Spleen (tissue), 11 donors: ENCODE measurements around the gene SVOP. TPM values are rescaled to one million over a fixed set of nuclear protein-coding genes. Genes with fewer than 3 reads are reported as not detected.

Source experiments
- DNase-seq: peaks from one replicate; pipeline ENCODE4 v3.0.0-alpha.2; 2020
- H3K27ac ChIP-seq, 8 donors: fragments of 200-600 bp; sonication (generic) in 7 of 8; 1 replicate in 4 of 8; 2 replicates in 4 of 8; pipeline versions ENCODE4 v1.5.0 to v1.8.0; 2016 to 2021; ENCODE audit warnings: inconsistent platforms in 4 of 8, mild to moderate bottlenecking in 4 of 8, moderate library complexity in 1 of 8
- H3K27me3 ChIP-seq, 7 donors: fragments of 200-600 bp; sonication (generic) in 6 of 7; replicated peaks in 1 of 7; 1 replicate in 4 of 7; 2 replicates in 3 of 7; pipeline versions ENCODE4 v1.5.0 to v1.8.0; 2016 to 2021; ENCODE audit warnings: inconsistent platforms in 3 of 7, mild to moderate bottlenecking in 1 of 7
- H3K36me3 ChIP-seq, 6 donors: fragments of 200-600 bp; sonication (generic) in 5 of 6; 1 replicate in 4 of 6; 2 replicates in 2 of 6; pipeline versions ENCODE4 v1.5.0 to v1.8.0; 2016 to 2021; ENCODE audit warnings: inconsistent platforms in 2 of 6
- H3K4me1 ChIP-seq, 6 donors: fragments of 200-600 bp; sonication (generic) in 5 of 6; 1 replicate in 3 of 6; 2 replicates in 3 of 6; pipeline versions ENCODE4 v1.5.0 to v1.8.0; 2016 to 2021; ENCODE audit warnings: inconsistent platforms in 3 of 6
- H3K4me3 ChIP-seq, 8 donors: fragments of 200-600 bp; sonication (generic) in 7 of 8; 1 replicate in 4 of 8; 2 replicates in 4 of 8; pipeline versions ENCODE4 v1.5.0 to v1.8.0; 2016 to 2021; ENCODE audit warnings: inconsistent platforms in 4 of 8, mild to moderate bottlenecking in 4 of 8, moderate library complexity in 2 of 8
- H3K9me3 ChIP-seq, 8 donors: fragments of 200-600 bp; sonication (generic) in 7 of 8; 1 replicate in 4 of 8; 2 replicates in 4 of 8; pipeline versions ENCODE4 v1.5.0 to v1.8.0; 2016 to 2021; ENCODE audit warnings: inconsistent platforms in 4 of 8
- POLR2A ChIP-seq, 3 donors: fragments of 450-650 bp; IDR thresholded peaks; one replicate each; pipeline ENCODE4 v1.5.1; 2017; ENCODE audit warnings: antibody characterized with exemption in 3 of 3, mild to moderate bottlenecking in 1 of 3
- POLR2AphosphoS5 ChIP-seq, 3 donors: sonication (generic); formaldehyde crosslinking; IDR thresholded peaks; one replicate each; pipeline ENCODE4 v1.5.1; 2017; ENCODE audit warnings: antibody characterized with exemption in 3 of 3
- WGBS, 5 donors: extraction: QIAGEN DNeasy Blood & Tissue Kit in 3 of 5; methylation state at CpG; one replicate each; pipeline versions ENCODE4 v1.1.5 to v1.1.7; 2013 to 2018; 5-methylcytosine and 5-hydroxymethylcytosine counted together
- intact Hi-C: fragments of 100-400 bp; cut with DNase I; formaldehyde crosslinking; loops from one replicate; pipeline ENCODE4 v1.15.0; 2023; ENCODE audit warnings: low total_unique reads
- polyA plus RNA-seq, 3 donors: library from polyadenylated mRNA; stranded (reverse); fragments of 200-250 nt; gene quantifications; one replicate each; pipeline ENCODE4 v1.2.1, GENCODE V29; 2013
- total RNA-seq, 7 donors: library from RNA; depleted of rRNA in 3 of 7; stranded (reverse); fragments of >200 nt in 3 of 7; fragmentation: NEBNext Ultra II Directional in 4 of 7; extraction: Animal tissue kit (Norgen Biotek cat#: 25700) in 4 of 7; gene quantifications; one replicate each; pipeline versions ENCODE4 v1.1.0 to v1.2.1, GENCODE V29; 2016 to 2021
- TF ChIP-seq, protein P1 (sequence below), 11 experiments: fragments of 200-600 bp in 7 of 11; fragments of 450-650 bp in 4 of 11; sonication (generic) in 4 of 11; IDR thresholded peaks in 8 of 11; conservative IDR thresholded peaks in 3 of 11; 1 replicate in 7 of 11; 2 replicates in 4 of 11; pipeline versions ENCODE4 v1.4.0 to v1.8.0; 2016 to 2021; ENCODE audit warnings: antibody characterized with exemption in 11 of 11, inconsistent platforms in 4 of 11, mild to moderate bottlenecking in 1 of 11
- donor health status: healthy with polysubstance abuse.
- donor health status: DM: no; HTN: no; CAD: no; lungs with moderate emphysema.
- donor health status: DM: no; HTN: no; CAD: no.
- donor health status: Bipolar disorder and iron deficiency.
- donor health status: healthy.
- donor health status: DM: no; HTN: no; CAD: no.
- donor health status: DM: yes; HTN: yes; CAD: no.

The SVOP gene
- total and polyA plus RNA-seq, 10 donors = not detected

DNA sequence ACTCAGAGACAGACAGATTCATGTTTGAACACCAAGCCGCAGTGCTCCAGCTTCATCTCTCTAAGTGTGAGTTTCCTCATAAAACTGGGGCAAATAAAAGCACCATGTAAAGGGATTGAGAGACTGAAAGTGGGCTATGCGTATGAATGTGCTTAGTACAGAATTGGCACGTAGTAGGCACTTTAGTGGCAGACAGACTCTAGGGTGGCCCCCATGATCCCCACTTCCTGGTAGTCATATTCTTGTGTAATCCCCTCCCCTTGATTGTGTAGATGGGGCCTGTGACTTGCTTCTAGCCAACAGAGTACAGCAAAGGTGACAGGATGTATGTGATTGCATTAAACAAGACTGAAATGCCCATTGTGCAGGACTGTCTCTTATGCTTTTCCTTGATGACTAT lies 98.0 kb downstream of the SVOP start:
- Histone ChIP-seq H3K4me1 (no peaks in the 10 kb centered on the region), H3K27ac (no peak overlapping the region), H3K4me3 (no peak overlapping the region), H3K27me3 (no peaks in the 10 kb centered on the region), H3K9me3 (peaks cover 0 to 20% (median 12%) of the 10 kb centered on the region in 8 donors), H3K36me3 (no peaks in the 10 kb centered on the region)
- DNase-seq = no peak
- TF ChIP-seq POLR2A (IDR thresholded peaks at IDR 0.05) = no peak
- TF ChIP-seq, protein P1, sequence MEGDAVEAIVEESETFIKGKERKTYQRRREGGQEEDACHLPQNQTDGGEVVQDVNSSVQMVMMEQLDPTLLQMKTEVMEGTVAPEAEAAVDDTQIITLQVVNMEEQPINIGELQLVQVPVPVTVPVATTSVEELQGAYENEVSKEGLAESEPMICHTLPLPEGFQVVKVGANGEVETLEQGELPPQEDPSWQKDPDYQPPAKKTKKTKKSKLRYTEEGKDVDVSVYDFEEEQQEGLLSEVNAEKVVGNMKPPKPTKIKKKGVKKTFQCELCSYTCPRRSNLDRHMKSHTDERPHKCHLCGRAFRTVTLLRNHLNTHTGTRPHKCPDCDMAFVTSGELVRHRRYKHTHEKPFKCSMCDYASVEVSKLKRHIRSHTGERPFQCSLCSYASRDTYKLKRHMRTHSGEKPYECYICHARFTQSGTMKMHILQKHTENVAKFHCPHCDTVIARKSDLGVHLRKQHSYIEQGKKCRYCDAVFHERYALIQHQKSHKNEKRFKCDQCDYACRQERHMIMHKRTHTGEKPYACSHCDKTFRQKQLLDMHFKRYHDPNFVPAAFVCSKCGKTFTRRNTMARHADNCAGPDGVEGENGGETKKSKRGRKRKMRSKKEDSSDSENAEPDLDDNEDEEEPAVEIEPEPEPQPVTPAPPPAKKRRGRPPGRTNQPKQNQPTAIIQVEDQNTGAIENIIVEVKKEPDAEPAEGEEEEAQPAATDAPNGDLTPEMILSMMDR (IDR thresholded peaks at IDR 0.05 in 8 of 11, conservative IDR thresholded peaks at IDR 0.05 in 3 of 11) = no peak
- no peak for TF ChIP-seq POLR2AphosphoS5 (IDR thresholded peaks at IDR 0.05)
- WGBS, 5 donors = 86 to 96% (median 94%) methylated on average over 3 of the region's 3 CpGs
- intact Hi-C loops = no loop called here

DNA sequence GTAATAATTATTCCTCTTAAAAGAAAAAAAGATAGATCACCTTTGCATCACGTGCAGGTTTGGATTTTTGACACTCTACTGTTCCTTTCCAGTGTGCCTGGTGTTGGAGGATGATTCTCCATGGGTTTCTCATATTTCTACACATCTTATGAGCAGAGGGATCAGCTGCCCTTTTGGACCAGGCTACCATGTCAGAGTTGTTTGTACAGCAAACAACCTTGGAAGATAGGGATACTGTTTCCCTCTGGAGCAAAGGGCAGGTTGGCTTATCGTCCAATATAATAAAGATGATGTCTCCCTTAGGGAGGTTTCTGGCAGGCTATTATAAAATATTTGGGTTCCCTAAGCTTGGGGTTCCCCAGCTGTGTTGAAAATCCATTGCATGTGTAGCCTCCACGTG lies 98.9 kb downstream of the SVOP start:
- Histone ChIP-seq H3K9me3 (peaks cover 0 to 20% (median 12%) of the 10 kb centered on the region in 8 donors), H3K4me1 (no peaks in the 10 kb centered on the region), H3K27me3 (no peaks in the 10 kb centered on the region), H3K27ac (no peak overlapping the region), H3K36me3 (no peaks in the 10 kb centered on the region), H3K4me3 (no peak overlapping the region)
- intact Hi-C loops = no loop called here
- TF ChIP-seq POLR2AphosphoS5 (IDR thresholded peaks at IDR 0.05) = no peak
- TF ChIP-seq, protein P1 (IDR thresholded peaks at IDR 0.05 in 8 of 11, conservative IDR thresholded peaks at IDR 0.05 in 3 of 11) = no peak
- TF ChIP-seq POLR2A (IDR thresholded peaks at IDR 0.05) = no peak
- DNase-seq = no peak
- 65 to 83% (median 68%) methylated on average over 3 of the region's 3 CpGs for WGBS, 5 donors

DNA sequence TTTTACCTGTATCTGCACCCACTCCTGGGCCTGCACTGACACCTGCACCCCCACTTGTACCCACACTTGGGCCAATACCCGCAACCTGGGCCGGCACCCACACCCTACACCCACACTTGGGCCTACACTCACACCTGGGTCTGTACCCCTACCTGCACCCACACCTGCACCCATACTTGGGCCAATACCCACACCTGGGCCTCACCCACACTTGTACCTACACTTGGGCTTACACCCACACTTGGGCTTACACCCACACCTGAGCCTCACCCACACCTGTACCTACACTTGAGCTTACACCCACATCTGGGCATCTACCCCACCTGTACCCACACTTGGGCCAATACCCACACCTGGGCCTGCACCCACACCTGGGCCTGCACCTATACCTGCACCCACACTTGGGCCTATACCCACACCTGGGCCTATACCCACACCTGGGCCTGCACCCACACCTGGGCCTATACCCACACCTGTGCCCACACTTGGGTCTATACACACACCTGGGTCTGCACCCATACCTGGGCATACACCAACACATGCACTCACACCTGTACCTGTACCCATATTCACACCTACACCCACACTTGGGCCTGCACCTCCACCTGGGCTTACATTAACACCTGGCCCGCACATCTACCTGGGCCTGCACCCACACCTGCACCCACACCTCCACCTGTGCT lies 101.8 kb downstream of the SVOP start:
- H3K27me3 ChIP-seq = no peaks in the 10 kb centered on the region
- H3K27ac ChIP-seq = no peak overlapping the region
- no peaks in the 10 kb centered on the region for H3K36me3 ChIP-seq
- peaks cover 0 to 20% (median 12%) of the 10 kb centered on the region in 8 donors for H3K9me3 ChIP-seq
- WGBS, 5 donors = 72 to 97% (median 82%) methylated on average over 3 of the region's 3 CpGs
- intact Hi-C loops = no loop called here
- no peak overlapping the region for H3K4me3 ChIP-seq
- DNase-seq = peak; percentile 35
- no peak for TF ChIP-seq POLR2AphosphoS5 (IDR thresholded peaks at IDR 0.05)
- no peak for TF ChIP-seq POLR2A (IDR thresholded peaks at IDR 0.05)
- TF ChIP-seq, protein P1 (IDR thresholded peaks at IDR 0.05 in 8 of 11, conservative IDR thresholded peaks at IDR 0.05 in 3 of 11) = no peak
- peaks cover 0 to 3% (median 0%) of the 10 kb centered on the region in 6 donors for H3K4me1 ChIP-seq

DNA sequence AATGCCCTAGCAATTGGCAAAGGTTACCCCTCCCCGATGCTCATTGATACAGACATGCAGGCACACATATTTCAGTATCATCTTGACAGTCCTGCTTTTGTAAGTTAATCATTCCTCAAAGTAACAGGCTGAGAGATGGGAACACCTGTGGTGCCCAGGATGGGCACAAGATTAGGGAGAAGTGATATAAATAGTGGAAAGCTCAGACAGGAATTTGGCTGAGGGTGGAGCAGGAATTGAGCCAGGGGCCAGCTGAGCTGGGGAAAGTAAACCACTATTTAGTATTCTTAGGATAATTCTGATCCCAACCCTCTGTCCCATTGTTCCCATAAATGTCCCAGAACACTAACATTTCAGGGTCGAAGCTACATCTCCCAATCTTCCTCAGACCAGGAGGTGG lies 102.7 kb downstream of the SVOP start:
- Histone ChIP-seq H3K4me1 (peaks cover 0 to 11% (median 0%) of the 10 kb centered on the region in 6 donors), H3K4me3 (no peak overlapping the region), H3K36me3 (no peaks in the 10 kb centered on the region), H3K27me3 (no peaks in the 10 kb centered on the region), H3K9me3 (peaks cover 0 to 19% (median 10%) of the 10 kb centered on the region in 8 donors), H3K27ac (no peak overlapping the region)
- TF ChIP-seq POLR2AphosphoS5 (IDR thresholded peaks at IDR 0.05) (no peak), POLR2A (IDR thresholded peaks at IDR 0.05) (no peak)
- DNase-seq = no peak
- intact Hi-C loops = no loop called here
- WGBS, 5 donors = 72 to 85% (median 74%) methylated on average over 2 of the region's 2 CpGs
